Calu3 (cell line): ENCODE measurements around the gene DUSP11. TPM values are rescaled to one million over a fixed set of nuclear protein-coding genes. Genes with fewer than 3 reads are reported as not detected.
"Not testable (repeated sequence)": the region's sequence is repeated elsewhere in the genome, so short reads cannot be mapped to it uniquely, and the experiment has no call there.

Experiments
- BruUV-seq: library from RNA; stranded (reverse); fragments of 400-500 nt; replicated peaks from 2 replicates; lab custom pipeline; 2021; lab: Mats Ljungman, UMichigan
- CTCF ChIA-PET: fragments of 300-600 bp; sonication (Branson Sonifier 250); formaldehyde crosslinking; loops from one replicate; lab custom pipeline; 2022; ENCODE audit warnings: antibody characterized with exemption; lab: Charles Lee
- DNase-seq: peaks from one replicate; pipeline ENCODE4 v3.0.0; 2022
- H3K27ac Mint-ChIP-seq: one replicate; pipeline ENCODE4 v1.8.0; 2022; ENCODE audit warnings: mixed read lengths; ENCODE audit not compliant: unreplicated experiment
- H3K27me3 Mint-ChIP-seq: one replicate; pipeline ENCODE4 v1.8.0; 2022; ENCODE audit warnings: mixed read lengths; ENCODE audit not compliant: unreplicated experiment
- H3K36me3 Mint-ChIP-seq: one replicate; pipeline ENCODE4 v1.8.0; 2022; ENCODE audit warnings: mild to moderate bottlenecking, moderate library complexity, mixed read lengths; ENCODE audit not compliant: insufficient read depth, unreplicated experiment
- H3K4me1 Mint-ChIP-seq: one replicate; pipeline ENCODE4 v1.8.0; 2022; ENCODE audit warnings: mild to moderate bottlenecking, low read depth, mixed read lengths; ENCODE audit not compliant: unreplicated experiment
- H3K4me3 Mint-ChIP-seq: one replicate; pipeline ENCODE4 v1.8.0; 2022; ENCODE audit warnings: mild to moderate bottlenecking, low read depth, moderate library complexity, mixed read lengths; ENCODE audit not compliant: unreplicated experiment
- H3K9me3 Mint-ChIP-seq: one replicate; pipeline ENCODE4 v1.8.0; 2022; ENCODE audit warnings: low read depth, mixed read lengths; ENCODE audit not compliant: unreplicated experiment
- CTCF ChIP-seq: fragments of 200-600 bp; IDR thresholded peaks from one replicate; pipeline ENCODE4 v1.8.0; 2022; ENCODE audit warnings: antibody characterized with exemption; ENCODE audit not compliant: unreplicated experiment
- intact Hi-C: fragments of 100-400 bp; cut with micrococcal nuclease; formaldehyde crosslinking; loops from one replicate; pipeline ENCODE4 v1.10.0; 2022; ENCODE audit not compliant: unreplicated experiment
- total RNA-seq: library from RNA; stranded (reverse); gene quantifications from 2 replicates; pipeline ENCODE4 v1.2.3, GENCODE V29; 2022

Gene DUSP11
- total RNA-seq, 1 experiment from 2014 or later: 19.1 TPM

DNA sequence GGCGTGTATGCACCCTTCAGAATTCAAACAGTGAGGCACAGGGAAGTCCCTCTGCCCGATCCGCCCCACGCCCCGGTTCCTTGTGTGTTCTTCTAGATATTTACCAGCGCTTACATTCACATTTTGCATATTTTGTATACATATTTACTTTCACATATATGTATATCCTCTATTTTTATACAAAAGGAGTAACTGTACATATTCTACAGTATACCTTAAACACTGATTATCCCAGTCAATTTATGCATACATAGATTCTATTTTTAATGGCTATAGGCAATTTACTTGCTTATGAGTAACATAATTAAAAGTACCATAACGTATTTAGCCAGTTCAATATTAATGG, 307 bp upstream of the DUSP11 start:
- intact Hi-C loops: no loop called here
- TF ChIP-seq CTCF: no peak
- no TSS peak for BruUV-seq
- peaks cover 19% of the 10 kb centered on the region for H3K4me1 Mint-ChIP-seq
- no peak for DNase-seq
- H3K27ac Mint-ChIP-seq: no peak overlapping the region
- H3K9me3 Mint-ChIP-seq: no peaks in the 10 kb centered on the region
- CTCF ChIA-PET: no interaction called here
- peak overlapping the region; percentile 74 for H3K4me3 Mint-ChIP-seq
- H3K36me3 Mint-ChIP-seq: peaks cover 26% of the 10 kb centered on the region
- no peaks in the 10 kb centered on the region for H3K27me3 Mint-ChIP-seq

- DNase-seq, intact Hi-C loops, H3K9me3 Mint-ChIP-seq, H3K27me3 Mint-ChIP-seq, BruUV-seq, CTCF ChIA-PET: not testable (repeated sequence)
- peak overlapping the region; percentile 74 for H3K4me3 Mint-ChIP-seq
- H3K36me3 Mint-ChIP-seq: peaks cover 26% of the 10 kb centered on the region
- H3K27ac Mint-ChIP-seq: peak overlapping the region; percentile 60
- peaks cover 19% of the 10 kb centered on the region for H3K4me1 Mint-ChIP-seq
Measured at GRCh38 chr2:73778867-73779466, 936 bp downstream of the DUSP11 start.

GRCh38 chr2:73776869-73777519, 2.9 kb downstream of the DUSP11 start:
- TF ChIP-seq CTCF: no peak
- no TSS peak for BruUV-seq
- Mint-ChIP-seq H3K36me3 (peaks cover 30% of the 10 kb centered on the region), H3K9me3 (no peaks in the 10 kb centered on the region), H3K4me1 (peaks cover 9% of the 10 kb centered on the region), H3K27ac (no peak overlapping the region), H3K4me3 (no peak overlapping the region), H3K27me3 (no peaks in the 10 kb centered on the region)
- DNase-seq: no peak
- CTCF ChIA-PET: no interaction called here
- intact Hi-C loops: no loop called here

- Mint-ChIP-seq H3K36me3 (peaks cover 35% of the 10 kb centered on the region), H3K4me3 (no peak overlapping the region), H3K4me1 (peaks cover 9% of the 10 kb centered on the region), H3K9me3 (no peaks in the 10 kb centered on the region), H3K27ac (no peak overlapping the region), H3K27me3 (no peaks in the 10 kb centered on the region)
- CTCF ChIA-PET: interaction anchor here (0.6 to 0.7 kb wide), 2 partner anchors 55 to 279 kb away, joined by 3 to 4 read pairs; no protein-coding TSS in a partner anchor
- TF ChIP-seq CTCF: no peak
- intact Hi-C loops: no loop called here
- DNase-seq: no peak
- BruUV-seq: no TSS peak
Measured at GRCh38 chr2:73776381-73776780, 3.5 kb downstream of the DUSP11 start.

DNA sequence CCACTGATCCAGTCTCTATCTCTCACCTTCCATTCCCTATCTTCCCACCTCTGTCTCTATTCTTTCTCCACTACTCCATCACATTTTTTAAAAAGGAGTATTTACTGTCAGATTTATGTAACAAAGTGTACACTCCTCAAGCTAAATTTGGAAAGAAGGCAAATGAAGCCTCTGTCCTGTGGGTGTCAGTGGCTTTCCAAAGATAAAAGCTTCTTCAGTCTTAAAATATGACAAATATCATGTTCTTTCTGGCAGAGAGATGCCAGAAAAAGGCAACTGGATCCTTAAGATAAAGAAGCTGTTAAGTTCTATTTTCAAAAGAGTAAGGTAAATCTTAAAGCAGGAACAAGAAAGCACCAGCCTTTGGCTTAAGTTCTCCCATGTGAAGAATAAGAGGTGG, 7.1 kb downstream of the DUSP11 start:
- no TSS peak for BruUV-seq
- CTCF ChIA-PET: no interaction called here
- no peak for TF ChIP-seq CTCF
- intact Hi-C loops: no loop called here
- Mint-ChIP-seq H3K36me3 (peaks cover 33% of the 10 kb centered on the region), H3K4me1 (no peaks in the 10 kb centered on the region), H3K4me3 (no peak overlapping the region), H3K27me3 (no peaks in the 10 kb centered on the region), H3K9me3 (no peaks in the 10 kb centered on the region), H3K27ac (no peak overlapping the region)
- DNase-seq: no peak
